ENCODE results near the gene POU3F2.
A peak's percentile ranks its signal among the peaks of the same experiment; 100 is the strongest.

The POU3F2 gene

GRCh38 chr6:98844244-98845210 lies 10.2 kb downstream of the POU3F2 start:
- no peak for DNase-seq (ENCODE audit: low spot score)

GRCh38 chr6:98845211-98846020 lies 11.0 kb downstream of the POU3F2 start:
- DNase-seq (ENCODE audit: low spot score), result peak; percentile 87

- DNase-seq (ENCODE audit: low spot score), result no peak
Measured at GRCh38 chr6:98846021-98846380, 11.6 kb downstream of the POU3F2 start.

- DNase-seq (ENCODE audit: low spot score), result no peak
Measured at GRCh38 chr6:98847416-98847778, 13.0 kb downstream of the POU3F2 start.

- no peak for DNase-seq (ENCODE audit: low spot score)
Measured at GRCh38 chr6:98847779-98848538, 13.6 kb downstream of the POU3F2 start.

- no peak for DNase-seq (ENCODE audit: low spot score)
Measured at GRCh38 chr6:98848539-98849242, 14.3 kb downstream of the POU3F2 start.

- no peak for DNase-seq (ENCODE audit: low spot score)
Measured at GRCh38 chr6:98864497-98864896, 30.1 kb downstream of the POU3F2 start.

- DNase-seq (ENCODE audit: low spot score), result no peak
Measured at GRCh38 chr6:98871057-98871456, 36.7 kb downstream of the POU3F2 start.

- no peak for DNase-seq (ENCODE audit: low spot score)
Measured at GRCh38 chr6:98871821-98872220, 37.4 kb downstream of the POU3F2 start.

- DNase-seq (ENCODE audit: low spot score), result no peak
Measured at GRCh38 chr6:98875375-98875774, 41.0 kb downstream of the POU3F2 start.

- DNase-seq (ENCODE audit: low spot score), result no peak
Measured at GRCh38 chr6:98877250-98877649, 42.9 kb downstream of the POU3F2 start.

- DNase-seq (ENCODE audit: low spot score), result no peak
Measured at GRCh38 chr6:98880486-98880885, 46.1 kb downstream of the POU3F2 start.

GRCh38 chr6:98885330-98885729 lies 51.0 kb downstream of the POU3F2 start:
- DNase-seq (ENCODE audit: low spot score), result no peak

GRCh38 chr6:98887650-98888049 lies 53.3 kb downstream of the POU3F2 start:
- DNase-seq (ENCODE audit: low spot score), result no peak

Data from hepatic stellate cell (primary cell).